ENCODE measurements around the gene CHI3L2. TPM values are rescaled to one million over a fixed set of nuclear protein-coding genes. Genes with fewer than 3 reads are reported as not detected.
"Not testable (repeated sequence)": the region's sequence is repeated elsewhere in the genome, so short reads cannot be mapped to it uniquely, and the experiment has no call there.

The CHI3L2 gene
- total RNA-seq, 1 donor from 2014 or later: 4.6 TPM

DNA sequence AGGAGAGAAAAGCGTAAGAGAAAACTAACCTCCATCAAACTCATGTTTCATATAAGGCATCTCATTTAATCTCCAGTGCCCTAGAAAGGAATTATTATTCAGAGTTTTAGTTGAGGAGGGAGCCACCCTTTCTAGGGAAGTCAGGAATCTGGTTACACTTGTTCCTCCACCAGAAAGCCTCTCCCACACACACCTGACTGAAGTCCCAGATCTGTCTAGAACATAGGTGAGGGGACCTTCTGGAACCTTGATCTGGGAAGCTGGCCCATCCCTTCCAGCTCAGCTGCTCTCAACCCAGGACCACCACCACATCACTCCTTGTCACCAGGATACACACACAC is 25.2 kb upstream of the CHI3L2 start:
- DNase-seq (ENCODE audit: low spot score): no peak

DNA sequence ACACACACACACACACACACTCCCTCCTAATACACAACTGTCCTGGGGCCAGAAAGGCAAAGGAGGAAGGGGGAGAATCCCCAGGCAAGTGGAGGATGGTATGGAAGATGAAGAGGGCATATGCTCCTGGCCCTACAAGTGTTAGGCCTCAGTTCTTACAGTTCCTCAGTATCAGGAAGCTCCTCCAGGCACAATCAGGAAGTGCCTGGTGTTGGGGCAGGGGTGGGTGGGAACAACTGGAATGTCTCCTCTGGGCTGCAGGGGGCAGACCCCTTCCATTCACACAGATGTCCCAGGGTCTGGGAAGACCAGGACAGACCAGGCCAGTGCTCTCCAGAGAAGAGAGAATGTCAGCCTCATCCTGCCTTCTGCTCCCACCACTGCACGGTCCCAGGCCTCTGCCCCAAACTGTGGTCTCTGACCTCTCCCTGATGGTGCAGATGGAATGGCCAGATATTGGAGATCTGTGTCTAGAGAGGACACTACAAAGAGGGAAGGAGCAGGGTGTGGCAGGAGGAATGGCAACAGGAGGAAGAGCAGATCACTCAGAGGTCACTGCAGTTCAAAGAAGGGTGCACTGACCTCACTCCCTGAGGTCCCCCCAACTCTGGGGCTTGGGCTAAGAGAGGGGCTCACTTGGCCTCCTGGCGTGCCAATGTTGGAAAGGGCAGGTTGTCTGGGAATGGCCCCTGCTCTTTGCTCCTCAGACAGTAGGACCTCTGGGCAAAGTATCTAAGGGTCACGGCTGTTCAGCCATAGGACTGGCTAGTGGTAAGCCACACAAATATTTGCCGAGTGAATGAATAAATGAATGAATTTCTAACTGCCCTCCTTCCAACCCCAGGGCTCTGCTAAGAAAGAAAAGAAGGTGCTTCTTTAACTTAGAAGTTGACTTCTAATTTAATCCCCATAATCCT is 24.5 kb upstream of the CHI3L2 start:
- no peak for DNase-seq (ENCODE audit: low spot score)

DNA sequence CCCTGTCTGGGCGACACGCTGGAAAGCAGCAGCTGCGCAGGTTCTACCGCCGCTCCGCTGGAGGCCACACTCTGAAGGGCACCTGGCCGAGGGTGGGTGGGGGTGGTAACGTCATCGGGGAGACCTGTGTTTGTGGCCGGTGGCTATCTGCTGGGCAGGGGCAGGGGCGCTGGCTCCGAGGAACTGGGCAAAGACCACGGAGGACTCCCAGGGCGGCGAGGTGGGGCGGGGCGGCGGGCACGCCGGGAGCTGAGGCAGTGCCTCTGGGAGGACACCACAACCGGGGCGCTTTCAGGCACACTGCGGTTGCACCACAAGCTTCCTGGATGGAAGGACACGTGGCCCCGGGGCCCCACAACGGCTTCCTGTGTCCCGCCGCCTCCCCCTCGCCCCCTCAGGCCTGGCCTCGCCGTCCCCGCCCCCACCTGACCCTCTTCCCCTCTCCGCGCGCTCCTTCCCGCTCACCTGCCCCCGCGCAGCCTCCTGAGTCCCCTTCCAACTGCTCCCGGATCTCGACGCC is 23.8 kb upstream of the CHI3L2 start:
- peak; percentile 90 for DNase-seq (ENCODE audit: low spot score)

DNA sequence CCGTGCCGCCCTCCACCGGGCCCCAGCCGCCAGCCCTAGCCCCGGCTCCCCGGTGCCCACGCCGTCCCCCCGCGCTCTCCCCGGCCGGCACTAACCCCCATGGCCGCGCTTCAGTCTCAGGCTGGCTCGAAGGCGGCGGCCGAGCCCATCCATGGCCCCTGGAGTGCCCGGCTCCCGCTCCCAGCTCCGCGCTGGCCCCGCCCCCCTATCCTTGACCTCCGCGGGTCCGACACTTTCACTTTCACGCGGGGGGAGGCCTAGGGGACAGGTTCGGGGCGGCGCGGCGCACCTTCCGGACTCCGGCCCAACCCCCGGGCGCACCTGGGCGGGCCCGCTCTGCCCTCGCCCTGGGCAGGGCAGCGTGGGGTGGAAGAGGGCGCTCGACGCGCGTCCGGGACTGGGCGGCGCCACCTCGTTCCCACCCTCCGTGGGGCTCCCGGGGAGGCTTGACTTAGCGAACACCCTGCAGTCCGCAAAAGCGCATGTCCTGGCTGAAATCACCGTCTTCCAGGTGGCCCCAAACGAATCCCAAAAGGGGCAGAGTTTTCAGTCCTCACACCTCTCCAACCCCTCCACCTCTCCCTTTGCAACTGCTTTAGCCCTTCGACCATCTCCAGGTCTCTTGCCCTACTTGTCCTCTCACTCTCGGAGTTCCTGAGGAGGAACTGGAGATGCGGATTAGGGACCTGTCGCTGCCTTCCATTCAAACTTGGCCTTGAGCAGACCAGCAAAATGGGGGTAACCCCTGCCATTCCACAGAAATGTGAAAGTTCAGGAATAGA is 23.1 kb upstream of the CHI3L2 start:
- DNase-seq (ENCODE audit: low spot score): peak; percentile 83

DNA sequence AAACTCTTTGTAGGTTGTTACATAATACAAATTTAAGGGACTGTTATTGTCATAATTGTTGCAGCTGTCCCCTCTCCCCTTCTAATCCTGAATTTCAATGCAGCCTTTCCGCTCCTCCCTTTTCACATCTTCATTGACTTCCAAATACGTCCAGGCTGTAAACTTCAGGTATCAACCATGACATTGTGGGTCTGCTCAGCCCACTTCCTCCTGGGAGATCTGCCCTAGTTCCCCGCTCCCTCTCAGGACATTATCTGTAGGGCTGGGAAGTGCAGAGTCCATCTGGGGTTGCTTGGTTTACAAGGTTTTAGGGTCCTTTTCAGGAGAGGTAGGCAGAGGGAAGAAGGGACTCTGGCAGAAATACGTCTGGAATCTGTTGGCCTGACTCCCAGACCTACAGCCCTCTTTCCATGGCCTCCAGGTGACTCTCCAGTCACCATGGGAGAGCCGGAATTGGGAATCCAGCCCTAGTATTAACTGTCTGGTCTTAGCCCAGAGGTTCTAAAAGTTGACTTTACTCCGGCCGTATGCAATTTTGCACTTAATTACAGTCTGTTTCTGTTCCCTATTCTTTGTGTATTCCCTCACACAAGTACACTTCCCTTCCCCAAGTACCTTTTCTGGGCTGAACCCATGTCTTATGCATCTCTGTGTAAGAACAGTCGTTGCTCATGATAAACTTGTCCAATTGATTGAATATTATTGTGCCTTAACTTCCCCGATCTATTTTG is 22.4 kb upstream of the CHI3L2 start:
- DNase-seq (ENCODE audit: low spot score): no peak

DNA sequence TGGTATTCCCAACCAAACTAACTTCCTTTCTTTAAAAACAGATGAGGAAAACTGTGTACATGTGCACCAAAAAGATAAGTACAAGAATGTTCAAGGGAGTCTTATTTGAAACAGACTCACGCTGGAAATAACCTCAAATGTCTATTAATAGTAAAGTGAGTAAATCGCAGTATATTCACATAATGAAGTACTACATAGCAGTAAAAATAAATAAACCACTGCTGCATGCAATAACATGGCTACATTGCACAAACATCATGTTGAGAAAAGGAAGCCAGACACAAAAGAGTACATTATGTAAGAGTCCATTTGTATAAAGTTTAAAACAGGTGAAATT is 21.8 kb upstream of the CHI3L2 start:
- DNase-seq (ENCODE audit: low spot score): no peak

DNA sequence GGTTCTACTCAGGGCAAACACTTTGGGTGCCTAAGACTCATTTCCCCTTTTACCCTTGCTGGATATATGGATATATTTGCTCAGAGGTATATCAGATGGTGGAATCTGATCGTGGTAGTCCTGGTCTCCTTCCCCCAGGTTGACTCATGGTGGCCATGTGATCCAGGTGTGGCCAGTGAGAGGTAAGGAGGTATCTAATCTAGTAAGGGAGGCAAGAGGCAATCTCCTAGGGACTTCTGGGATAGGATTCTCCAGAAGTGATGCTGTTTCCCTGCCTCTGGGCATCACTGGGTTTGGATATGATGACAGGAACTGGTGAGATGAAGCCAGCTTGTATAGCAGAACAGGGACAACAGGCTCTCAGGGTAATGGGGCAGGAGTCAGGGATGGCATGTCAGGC is 18.6 kb upstream of the CHI3L2 start:
- DNase-seq (ENCODE audit: low spot score): no peak

DNA sequence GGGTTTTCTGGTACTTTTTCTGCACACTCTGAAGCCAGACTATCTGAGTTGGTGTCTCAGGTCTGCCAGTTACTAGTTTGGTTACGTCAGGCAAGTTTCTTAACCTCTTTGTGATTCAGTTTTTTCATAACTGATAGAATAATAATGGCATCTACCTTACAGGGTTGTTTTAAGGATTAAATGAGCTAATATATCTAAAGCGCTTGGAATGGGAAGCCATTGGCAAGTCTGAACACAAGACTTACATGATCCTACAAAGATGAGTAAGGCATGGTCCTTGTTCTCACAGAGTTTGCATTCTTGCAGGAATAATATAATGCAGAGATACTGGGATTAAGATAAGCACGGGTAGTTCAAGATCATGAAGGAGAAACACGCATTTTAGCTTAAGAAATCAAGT is 17.9 kb upstream of the CHI3L2 start:
- DNase-seq (ENCODE audit: low spot score): no peak

DNA sequence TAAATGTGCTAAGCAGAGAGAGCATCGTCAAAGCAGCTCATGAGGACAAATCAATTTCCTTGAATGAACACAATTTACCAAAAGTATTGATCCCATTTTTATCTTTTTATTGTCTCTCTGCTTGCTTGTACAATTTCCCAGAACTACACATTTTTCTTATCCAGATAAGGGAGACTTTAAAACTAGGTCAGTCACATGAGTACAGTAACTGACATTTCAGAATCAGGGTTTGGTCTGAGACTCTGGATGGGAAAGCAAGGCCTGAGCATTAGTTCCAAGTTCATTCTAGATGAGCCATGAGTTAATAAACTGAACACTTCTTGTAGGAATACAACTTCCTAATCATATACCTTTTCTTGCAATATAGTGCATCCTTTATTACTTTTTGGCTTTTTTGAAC is 15.6 kb upstream of the CHI3L2 start:
- DNase-seq (ENCODE audit: low spot score): no peak

DNA sequence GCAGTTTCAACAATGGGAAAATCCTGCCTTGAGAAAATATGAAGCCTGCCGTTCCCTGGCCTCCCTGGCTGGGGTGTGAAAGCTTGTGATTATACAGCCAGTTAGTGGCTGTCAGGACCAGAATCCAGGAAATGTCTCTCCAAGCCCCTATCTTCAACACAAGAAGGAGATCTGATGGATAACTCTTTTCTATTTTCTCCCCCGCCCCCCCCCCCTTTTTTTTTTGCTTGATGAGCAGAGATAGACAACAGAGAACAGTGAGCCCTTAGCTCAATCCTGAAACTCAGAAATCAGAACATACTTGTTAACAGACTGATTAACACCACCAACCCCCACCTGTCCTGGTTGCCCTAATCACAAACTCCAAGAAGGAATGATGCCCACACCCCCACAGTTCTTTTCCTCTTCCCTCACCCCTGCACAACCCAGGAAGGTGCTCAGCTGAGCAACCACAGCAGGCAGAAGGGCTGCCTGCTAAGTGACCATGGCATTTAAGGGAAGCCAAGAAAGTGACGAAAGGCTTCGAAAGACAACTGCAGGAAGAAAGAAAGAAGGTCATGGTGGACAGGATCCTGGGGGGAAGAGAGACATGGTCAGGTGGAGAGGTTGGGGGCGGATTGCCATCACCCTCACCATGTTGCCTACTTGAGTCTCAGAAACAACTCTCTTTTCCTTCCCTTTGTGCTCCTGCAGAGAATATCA is 14.7 kb upstream of the CHI3L2 start:
- DNase-seq (ENCODE audit: low spot score): no peak

DNA sequence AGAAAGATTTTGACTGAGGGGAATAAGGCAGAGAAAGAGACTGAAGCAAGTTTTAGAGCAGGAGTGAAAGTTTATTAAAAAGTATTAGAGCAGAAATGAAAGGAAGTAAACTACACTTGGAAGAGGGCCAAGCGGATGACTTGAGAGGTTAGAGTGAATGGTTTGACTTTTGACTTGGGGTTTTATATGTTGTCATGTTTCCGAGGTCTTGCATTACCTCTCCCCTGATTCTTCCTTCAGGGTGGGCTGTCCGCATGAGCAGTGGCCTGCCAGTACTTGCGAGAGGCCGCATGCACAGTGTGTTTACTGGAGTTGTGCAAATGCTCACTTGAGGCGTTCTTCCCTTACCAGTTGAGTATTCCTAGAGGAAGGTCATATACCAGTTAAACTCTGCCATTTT is 14.1 kb upstream of the CHI3L2 start:
- no peak for DNase-seq (ENCODE audit: low spot score)

DNA sequence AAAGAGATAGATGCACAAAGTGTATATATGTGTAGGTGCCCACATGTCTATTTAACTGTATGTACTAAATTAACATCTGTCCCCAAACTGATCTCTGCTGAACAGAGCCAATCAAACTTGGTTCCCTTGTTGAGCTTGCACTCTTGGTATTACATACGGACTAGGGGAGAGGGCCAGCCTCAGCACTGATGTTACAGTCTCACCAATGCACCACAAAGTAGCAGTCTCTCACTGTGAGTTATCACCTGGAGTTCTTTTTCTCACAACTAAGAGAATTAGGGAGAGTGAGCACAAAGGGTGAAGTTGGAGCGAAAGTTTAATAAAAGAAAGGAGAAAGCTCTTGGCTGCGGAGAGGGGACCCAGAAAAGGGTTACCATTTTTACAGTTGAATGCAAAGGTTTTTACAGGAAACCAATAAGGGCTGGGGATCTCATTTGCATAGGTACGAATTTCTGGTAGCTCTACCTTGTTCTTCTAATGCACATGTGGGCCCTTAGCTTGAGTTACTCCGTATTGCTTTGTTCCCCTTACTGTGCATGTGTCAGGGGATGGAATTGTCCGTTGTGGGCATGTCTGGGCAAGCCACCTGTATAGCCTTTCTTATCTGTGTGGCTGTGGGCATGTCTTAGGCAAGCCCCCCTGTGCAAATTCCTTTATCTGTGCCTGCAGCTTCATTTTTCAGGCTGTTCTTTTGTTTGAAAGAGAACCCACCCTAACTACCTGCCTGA is 13.3 kb upstream of the CHI3L2 start:
- DNase-seq (ENCODE audit: low spot score): no peak

DNA sequence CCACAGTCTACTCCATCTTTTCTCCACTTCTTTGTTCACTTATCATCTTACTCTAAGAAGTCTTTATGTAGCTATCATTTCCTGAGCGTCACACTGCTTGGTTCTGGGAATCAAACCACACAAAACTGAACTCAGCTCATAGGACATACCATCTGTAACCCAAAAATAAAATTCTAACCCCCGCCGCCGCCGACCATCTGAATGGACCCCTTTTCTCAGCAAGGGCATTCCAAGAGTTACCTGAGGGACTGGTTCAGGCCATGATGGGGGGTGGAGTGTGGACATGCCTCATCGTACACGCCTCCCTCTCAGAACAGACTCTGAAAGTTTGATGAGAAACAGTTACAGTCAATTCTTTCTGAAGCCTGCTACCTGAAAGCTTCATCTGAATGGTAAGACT is 12.6 kb upstream of the CHI3L2 start:
- DNase-seq (ENCODE audit: low spot score): no peak

DNA sequence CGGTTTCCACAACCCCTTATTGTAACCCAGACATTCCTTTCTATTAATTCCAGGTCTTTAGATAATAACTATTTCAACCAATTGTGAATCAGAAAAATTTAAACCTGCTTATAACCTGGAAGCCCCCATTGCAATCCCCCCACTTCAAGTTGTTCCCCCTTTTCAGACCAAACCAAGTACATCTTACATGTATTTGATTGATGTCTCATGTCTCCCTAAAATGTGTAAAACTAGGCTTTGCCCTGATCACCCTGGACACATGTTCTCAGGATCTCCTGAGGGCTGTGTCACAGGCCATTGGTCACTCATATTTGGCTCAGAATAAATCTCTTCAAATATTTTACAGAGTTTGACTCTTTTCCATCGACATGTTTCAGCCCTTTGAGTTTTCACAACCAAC is 12.2 kb upstream of the CHI3L2 start:
- DNase-seq (ENCODE audit: low spot score): not testable (repeated sequence)

DNA sequence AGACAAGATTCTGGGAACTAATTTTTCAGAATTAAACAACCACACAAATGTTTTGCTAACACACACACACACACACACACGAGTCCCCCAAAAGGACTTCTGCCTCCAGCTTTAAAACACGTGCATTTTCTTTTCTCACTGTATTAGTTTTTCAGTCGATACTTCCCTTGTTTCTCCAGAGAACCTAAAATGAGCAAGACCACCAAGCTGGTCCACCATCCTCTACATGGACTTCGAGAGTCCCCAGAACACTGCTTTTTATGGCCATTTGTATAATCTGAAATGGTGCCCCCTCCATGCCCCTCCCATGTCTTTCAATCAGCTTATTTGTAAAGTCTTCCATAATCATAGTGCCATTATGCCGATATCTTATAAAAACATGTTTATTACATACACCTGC is 10.8 kb upstream of the CHI3L2 start:
- DNase-seq (ENCODE audit: low spot score): no peak

DNA sequence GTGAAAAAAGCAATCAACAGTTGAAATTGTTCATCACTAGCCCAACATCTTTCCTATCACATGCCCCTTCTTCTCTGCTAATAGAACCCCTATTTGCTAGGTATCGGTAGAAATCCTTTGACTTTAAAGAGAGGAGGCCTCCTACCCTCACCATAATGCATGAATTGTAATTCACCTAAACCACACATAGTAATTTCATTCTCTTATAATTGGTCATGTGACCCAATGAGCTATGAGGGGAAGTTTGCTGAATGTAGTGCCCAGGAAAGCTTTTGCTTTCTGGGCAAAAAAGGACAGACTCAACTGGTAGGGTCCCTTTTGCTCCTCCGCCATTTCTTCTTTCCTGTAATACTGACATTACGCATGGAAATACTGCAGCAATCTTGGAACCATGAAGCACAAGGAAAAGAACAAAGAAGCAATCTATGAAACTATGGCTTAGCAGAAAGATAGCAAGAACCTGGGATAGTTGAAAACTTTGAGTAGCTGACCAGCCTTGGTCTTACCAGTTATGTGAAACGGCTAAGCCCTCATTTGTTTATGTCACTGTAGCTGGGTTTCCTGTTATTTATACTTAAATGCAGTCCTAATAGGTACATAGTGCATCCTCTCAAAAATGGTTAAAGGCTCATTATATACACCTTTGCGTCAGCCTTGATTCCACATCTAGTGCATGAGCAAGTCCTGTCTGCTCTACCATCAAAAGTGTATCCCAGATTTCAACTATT is 10.2 kb upstream of the CHI3L2 start:
- no peak for DNase-seq (ENCODE audit: low spot score)

DNA sequence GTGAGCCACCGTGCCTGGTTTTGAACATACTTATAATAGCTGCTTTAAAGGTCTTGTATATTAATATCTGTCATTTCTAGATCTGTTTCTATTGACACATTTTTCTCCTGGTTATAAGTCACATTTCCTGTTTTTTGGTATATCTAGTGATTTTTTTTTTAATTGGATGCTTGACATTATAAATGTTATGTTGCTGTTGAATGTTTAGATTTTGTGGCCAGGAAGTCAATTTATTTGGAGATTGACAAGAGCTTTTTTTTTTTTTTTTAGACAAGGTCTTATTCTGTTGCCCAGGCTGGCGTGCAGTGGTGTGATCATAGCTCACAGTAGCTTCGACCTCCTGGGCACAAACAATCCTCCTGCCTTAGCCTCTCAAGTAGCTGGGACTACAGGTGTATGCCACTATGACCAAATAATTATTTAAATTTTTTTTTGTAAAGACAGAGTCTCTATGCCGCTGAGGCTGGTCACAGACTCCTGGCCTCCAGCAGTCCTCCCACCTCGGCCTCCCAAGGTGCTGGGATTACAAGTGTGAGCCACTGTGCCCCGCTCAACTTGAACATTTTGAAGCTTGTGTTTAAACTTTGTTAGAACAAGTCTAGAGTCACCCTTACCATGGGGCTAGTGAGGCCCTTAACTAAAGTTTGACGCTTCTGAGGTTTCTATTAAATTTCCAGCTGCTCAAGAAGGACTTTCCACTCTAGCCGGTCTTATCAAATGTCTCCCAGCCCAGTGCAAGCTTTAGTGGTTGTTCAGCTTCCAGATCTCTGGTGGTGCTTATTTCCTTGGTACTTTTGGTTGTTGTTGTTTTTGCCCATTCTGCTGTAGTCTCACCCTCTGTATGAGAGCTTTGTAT is 8.6 kb upstream of the CHI3L2 start:
- DNase-seq (ENCODE audit: low spot score): no peak

DNA sequence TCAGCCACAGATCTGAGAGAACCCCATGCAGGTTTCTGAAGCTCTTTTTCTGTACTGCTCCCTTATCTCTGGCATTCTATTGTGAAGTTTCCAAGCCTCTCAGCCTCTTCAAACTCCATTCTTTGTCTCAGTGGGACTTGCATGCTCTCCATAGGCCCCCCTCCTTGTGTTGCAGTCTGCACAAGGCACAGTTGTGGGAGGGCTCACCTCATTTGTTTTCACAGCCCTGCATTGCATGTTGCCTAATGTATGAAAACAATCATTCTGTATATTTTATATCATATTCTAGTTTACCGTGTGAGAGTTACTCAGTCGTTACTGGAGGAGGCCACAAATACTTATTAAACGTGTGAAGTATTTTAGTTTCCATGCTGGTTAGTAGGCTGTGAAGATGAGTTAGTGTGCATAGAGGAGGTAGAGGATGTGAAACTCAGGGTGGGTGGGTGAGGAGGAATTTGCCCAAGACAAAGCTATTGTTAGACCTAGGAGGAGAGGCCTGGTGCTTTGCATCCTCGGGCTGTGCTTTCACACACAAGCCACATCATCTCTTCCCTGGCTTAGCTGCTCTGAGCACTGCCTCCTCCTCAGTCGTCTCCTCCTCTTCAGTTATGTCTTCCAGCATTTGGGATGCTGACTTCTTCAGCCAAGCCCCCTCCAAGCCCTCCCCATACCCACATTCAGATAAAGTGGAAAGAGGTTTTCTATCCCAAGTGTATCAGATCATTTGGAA is 7.8 kb upstream of the CHI3L2 start:
- DNase-seq (ENCODE audit: low spot score): no peak

All from ureter (tissue), 1 donor.